Body of pancreas (tissue), 4 donors: ENCODE data around the gene ADCK2. TPM values are rescaled to one million over a fixed set of nuclear protein-coding genes. Genes with fewer than 3 reads are reported as not detected.

Source experiments
- ATAC-seq: fragments of 150-250 bp; one replicate; pipeline ENCODE4 v1.9.1; 2016
- DNase-seq, 4 donors: peaks; one replicate each; pipeline ENCODE4 v3.0.0-alpha.2; 2019
- H3K27ac ChIP-seq, 4 donors: fragments of 200-600 bp; sonication (generic); 1 replicate in 3 of 4; 2 replicates in 1 of 4; pipeline versions ENCODE4 v1.5.1 to v1.6.1; 2016 to 2019; ENCODE audit warnings: mild to moderate bottlenecking in 1 of 4, mixed read lengths in 1 of 4, moderate library complexity in 1 of 4
- H3K27me3 ChIP-seq, 2 donors: fragments of 200-600 bp; sonication (generic); one replicate each; pipeline ENCODE4 v1.6.0; 2016; ENCODE audit warnings: mild to moderate bottlenecking in 1 of 2
- H3K36me3 ChIP-seq, 2 donors: fragments of 200-600 bp; sonication (generic); replicated peaks in 1 of 2; 2 replicates each; pipeline ENCODE4 v1.5.1; 2016; ENCODE audit warnings: low read depth in 2 of 2; ENCODE audit not compliant: insufficient read depth in 1 of 2
- H3K4me1 ChIP-seq: fragments of 200-600 bp; sonication (generic); one replicate; pipeline ENCODE4 v1.6.0; 2016
- H3K4me3 ChIP-seq, 2 donors: fragments of 200-600 bp; sonication (generic); 1 replicate in 1 of 2; 2 replicates in 1 of 2; pipeline ENCODE4 v1.5.1; 2016 to 2019
- H3K9me3 ChIP-seq, 3 donors: fragments of 200-600 bp; sonication (generic); 1 replicate in 2 of 3; 2 replicates in 1 of 3; pipeline ENCODE4 v1.5.1; 2016
- CTCF ChIP-seq, 7 experiments: fragments of 450-650 bp in 4 of 7; fragments of 200-600 bp in 3 of 7; sonication (generic) in 3 of 7; IDR thresholded peaks; one replicate each; pipeline ENCODE4 v1.5.1; 2016 to 2019; ENCODE audit warnings: antibody characterized with exemption in 7 of 7
- POLR2A ChIP-seq, 3 donors: fragments of 450-650 bp; IDR thresholded peaks; one replicate each; pipeline ENCODE4 v1.6.1; 2016; ENCODE audit warnings: antibody characterized with exemption in 3 of 3, mild to moderate bottlenecking in 2 of 3
- WGBS, 2 donors: methylation state at CpG; one replicate each; pipeline ENCODE4 v1.1.5; 2017; 5-methylcytosine and 5-hydroxymethylcytosine counted together
- intact Hi-C: fragments of 100-400 bp; cut with DNase I; formaldehyde crosslinking; loops from one replicate; pipeline ENCODE4 v1.15.1; 2023
- total RNA-seq, 2 donors: library from RNA; depleted of rRNA; stranded (reverse); fragments of >200 nt; gene quantifications; one replicate each; pipeline ENCODE4 v1.1.0, GENCODE V29; 2016

The ADCK2 gene
- total RNA-seq, 2 donors from 2014 or later = 16.1 to 21.1 TPM

DNA sequence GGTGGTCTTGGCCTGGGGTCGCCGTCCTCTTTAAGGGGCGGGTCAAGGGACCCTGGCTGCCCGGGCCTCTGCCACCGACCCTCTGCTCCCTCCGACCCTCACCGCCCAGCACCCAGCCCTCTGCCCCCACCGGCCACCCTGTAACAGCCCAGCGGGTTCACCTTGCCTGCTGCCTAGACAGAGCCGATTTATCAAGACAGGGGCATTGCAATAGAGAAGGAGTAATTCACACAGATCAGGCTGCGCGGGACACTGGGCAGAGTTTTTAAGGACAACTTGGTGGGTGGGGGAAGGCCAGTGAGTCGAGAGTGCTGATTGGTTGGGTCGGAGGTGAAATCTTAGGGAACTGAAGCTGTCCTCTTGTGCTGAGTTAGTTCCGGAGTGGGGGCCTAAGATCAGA, 779 bp upstream of the ADCK2 start:
- intact Hi-C loops = no loop called here
- WGBS, 2 donors = 68 to 76% methylated on average over 8 to 15 of the region's 15 CpGs
- no peak overlapping the region for H3K4me3 ChIP-seq
- H3K27ac ChIP-seq = no peak overlapping the region
- H3K36me3 ChIP-seq = no peaks in the 10 kb centered on the region
- no peak for DNase-seq
- no peaks in the 10 kb centered on the region for H3K27me3 ChIP-seq
- H3K9me3 ChIP-seq = no peaks in the 10 kb centered on the region
- ATAC-seq = no peak
- TF ChIP-seq CTCF (IDR thresholded peaks at IDR 0.05) (no peak), POLR2A (IDR thresholded peaks at IDR 0.05) (no peak)
- peaks cover 25% of the 10 kb centered on the region for H3K4me1 ChIP-seq

DNA sequence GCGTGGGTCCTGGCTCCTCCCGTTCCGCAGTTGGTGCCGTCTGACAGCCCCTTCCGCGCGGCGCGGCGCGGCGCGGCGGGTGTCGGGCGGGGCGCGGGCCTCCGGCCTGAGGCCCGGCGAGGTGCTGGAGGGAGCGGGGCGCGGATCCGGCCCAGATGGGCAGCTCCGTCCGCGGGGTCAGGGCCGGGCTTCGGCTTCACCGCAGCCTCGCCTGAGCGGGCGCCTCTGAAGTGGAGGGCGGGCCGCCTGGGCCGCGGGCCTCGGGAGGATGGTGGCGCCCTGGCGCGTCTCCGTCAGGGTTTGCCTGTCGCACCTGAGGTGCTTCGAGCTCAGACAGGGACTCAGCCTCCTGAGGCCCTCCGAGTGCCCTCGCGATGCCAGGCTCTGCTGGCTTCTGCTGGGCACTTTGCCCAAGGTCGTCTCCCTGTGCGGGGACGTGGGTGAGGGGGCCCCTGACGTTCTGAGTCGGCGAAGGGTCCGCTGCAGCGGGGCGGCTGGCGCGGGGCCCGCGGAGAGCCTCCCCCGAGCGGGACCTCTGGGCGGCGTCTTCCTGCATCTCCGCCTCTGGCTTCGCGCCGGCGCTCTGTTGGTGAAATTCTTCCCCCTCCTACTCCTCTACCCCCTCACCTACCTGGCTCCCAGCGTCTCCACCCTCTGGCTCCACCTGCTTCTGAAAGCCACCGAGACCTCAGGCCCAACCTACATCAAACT, 473 bp downstream of the ADCK2 start:
- intact Hi-C loops = no loop called here
- peaks cover 25% of the 10 kb centered on the region for H3K4me1 ChIP-seq
- H3K9me3 ChIP-seq = no peaks in the 10 kb centered on the region
- H3K27me3 ChIP-seq = no peaks in the 10 kb centered on the region
- 0% methylated on average over 1 to 64 of the region's 72 CpGs for WGBS, 2 donors
- peak; percentile 72 for ATAC-seq
- DNase-seq = peak; percentile 63 to 78 (median 76)
- H3K27ac ChIP-seq = peak overlapping the region; percentile 64 to 89 (median 81)
- H3K4me3 ChIP-seq = peak overlapping the region; percentile 1 to 28
- no peaks in the 10 kb centered on the region for H3K36me3 ChIP-seq
- TF ChIP-seq CTCF (IDR thresholded peaks at IDR 0.05) (no peak), POLR2A (IDR thresholded peaks at IDR 0.05) (peak; percentile 34 to 69 (median 65))

DNA sequence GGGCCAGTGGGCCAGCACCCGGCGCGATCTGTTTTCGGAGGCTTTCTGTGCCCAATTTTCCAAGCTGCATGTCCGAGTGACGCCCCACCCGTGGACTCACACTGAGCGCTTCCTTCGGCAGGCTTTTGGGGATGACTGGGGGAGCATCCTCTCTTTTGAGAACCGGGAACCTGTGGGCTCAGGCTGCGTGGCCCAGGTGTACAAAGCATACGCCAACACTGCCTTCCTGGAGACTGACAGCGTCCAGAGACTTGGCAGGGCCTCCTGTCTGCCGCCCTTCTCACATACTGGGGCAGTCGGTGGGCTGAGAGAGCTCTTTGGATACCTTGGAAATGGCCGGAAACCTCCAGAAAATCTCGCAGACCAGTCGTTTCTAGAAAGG, 1.0 kb downstream of the ADCK2 start:
- peak in 3 of 4 donors; percentile 30 to 55 (median 50) for DNase-seq
- ATAC-seq = peak; percentile 15
- WGBS, 2 donors = 22 to 30% methylated on average over 11 to 18 of the region's 18 CpGs
- Histone ChIP-seq H3K27me3 (no peaks in the 10 kb centered on the region), H3K9me3 (no peaks in the 10 kb centered on the region), H3K4me1 (peaks cover 25% of the 10 kb centered on the region), H3K4me3 (no peak overlapping the region), H3K36me3 (no peaks in the 10 kb centered on the region), H3K27ac (peak overlapping the region; percentile 64 to 89 (median 81))
- intact Hi-C loops = no loop called here
- no peak for TF ChIP-seq CTCF (IDR thresholded peaks at IDR 0.05)
- TF ChIP-seq POLR2A (IDR thresholded peaks at IDR 0.05) = no peak

DNA sequence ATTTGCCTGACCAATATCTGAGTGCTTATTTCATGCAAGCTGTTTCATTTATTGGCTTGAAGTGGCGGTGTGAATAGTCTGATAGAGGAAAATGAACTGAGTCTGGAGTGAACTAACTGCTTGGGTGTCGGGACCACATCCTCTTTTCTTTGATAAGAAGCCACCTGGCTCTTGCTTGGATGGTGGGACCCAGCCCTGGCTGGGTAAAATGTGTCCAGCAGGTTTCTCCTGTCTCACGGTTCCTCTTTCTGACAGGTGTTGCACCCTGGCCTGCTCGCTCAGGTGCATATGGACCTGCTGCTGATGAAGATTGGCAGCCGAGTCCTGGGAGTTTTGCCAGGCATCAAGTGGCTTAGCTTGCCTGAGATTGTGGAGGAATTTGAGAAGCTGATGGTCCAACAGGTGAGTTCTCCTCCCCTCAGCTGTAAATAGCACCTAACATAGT, 1.6 kb downstream of the ADCK2 start:
- no peaks in the 10 kb centered on the region for H3K27me3 ChIP-seq
- no peak overlapping the region for H3K4me3 ChIP-seq
- H3K27ac ChIP-seq = peak overlapping the region in 3 of 4 donors; percentile 64 to 89 (median 88)
- ATAC-seq (no peak), DNase-seq (peak; percentile 31 to 60 (median 48))
- TF ChIP-seq POLR2A (IDR thresholded peaks at IDR 0.05) (no peak), CTCF (IDR thresholded peaks at IDR 0.05) (no peak)
- no peaks in the 10 kb centered on the region for H3K36me3 ChIP-seq
- intact Hi-C loops = no loop called here
- 33 to 45% methylated on average over 4 to 5 of the region's 5 CpGs for WGBS, 2 donors
- no peaks in the 10 kb centered on the region for H3K9me3 ChIP-seq
- peaks cover 25% of the 10 kb centered on the region for H3K4me1 ChIP-seq
